RWPE2 (cell line): Measurements from ENCODE around the gene MRPS33.
"Not testable (repeated sequence)": the region's sequence is repeated elsewhere in the genome, so short reads cannot be mapped to it uniquely, and the experiment has no call there.

Experiments used
- ATAC-seq: fragments of 200-7000 bp; cut with Tn5 transposase; 3 replicates; pipeline ENCODE4 v1.9.1; 2021; ENCODE audit warnings: low read depth
- DNase-seq: peaks from one replicate; pipeline ENCODE4 v3.0.0-alpha.2; 2020; ENCODE audit warnings: low spot score
- H3K27ac ChIP-seq: fragments of 450-650 bp; 2 replicates; pipeline ENCODE4 v1.5.1; 2017; ENCODE audit warnings: mild to moderate bottlenecking; ENCODE audit not compliant: poor library complexity, severe bottlenecking
- H3K27me3 ChIP-seq: fragments of 250-450 bp; sonication (Bioruptor Pico); 2 replicates; pipeline ENCODE4 v1.5.1; 2021; ENCODE audit warnings: mild to moderate bottlenecking, moderate library complexity; ENCODE audit not compliant: insufficient read depth, poor library complexity, severe bottlenecking
- H3K36me3 ChIP-seq: fragments of 250-450 bp; sonication (Bioruptor Pico); 2 replicates; pipeline ENCODE4 v1.5.1; 2020; ENCODE audit warnings: low read depth, mild to moderate bottlenecking, moderate library complexity
- H3K4me1 ChIP-seq: fragments of 250-450 bp; sonication (Bioruptor Pico); 2 replicates; pipeline ENCODE4 v1.5.1; 2021; ENCODE audit warnings: mild to moderate bottlenecking, moderate library complexity; ENCODE audit not compliant: insufficient read depth, poor library complexity, severe bottlenecking
- H3K4me3 ChIP-seq: fragments of 250-450 bp; sonication (Bioruptor Pico); 2 replicates; pipeline ENCODE4 v1.5.1; 2021; ENCODE audit warnings: mild to moderate bottlenecking, moderate library complexity; ENCODE audit not compliant: severe bottlenecking
- H3K9me3 ChIP-seq: fragments of 250-450 bp; sonication (Bioruptor Pico); 2 replicates; pipeline ENCODE4 v1.5.1; 2021; ENCODE audit warnings: mild to moderate bottlenecking, moderate library complexity; ENCODE audit not compliant: severe bottlenecking
- CTCF ChIP-seq: fragments of 450-650 bp; IDR thresholded peaks from one replicate; pipeline ENCODE4 v1.5.1; 2017; ENCODE audit warnings: mild to moderate bottlenecking, moderate library complexity; ENCODE audit not compliant: poor library complexity, severe bottlenecking

MRPS33 gene

GRCh38 chr7:140961117-140961516 lies 53.6 kb downstream of the MRPS33 start:
- DNase-seq (no peak), ATAC-seq (no peak)
- no peaks in the 10 kb centered on the region for H3K4me1 ChIP-seq
- H3K27ac ChIP-seq: no peak overlapping the region
- H3K4me3 ChIP-seq: no peak overlapping the region
- no peak for TF ChIP-seq CTCF
- no peaks in the 10 kb centered on the region for H3K36me3 ChIP-seq
- H3K27me3 ChIP-seq: no peaks in the 10 kb centered on the region
- no peaks in the 10 kb centered on the region for H3K9me3 ChIP-seq

DNA sequence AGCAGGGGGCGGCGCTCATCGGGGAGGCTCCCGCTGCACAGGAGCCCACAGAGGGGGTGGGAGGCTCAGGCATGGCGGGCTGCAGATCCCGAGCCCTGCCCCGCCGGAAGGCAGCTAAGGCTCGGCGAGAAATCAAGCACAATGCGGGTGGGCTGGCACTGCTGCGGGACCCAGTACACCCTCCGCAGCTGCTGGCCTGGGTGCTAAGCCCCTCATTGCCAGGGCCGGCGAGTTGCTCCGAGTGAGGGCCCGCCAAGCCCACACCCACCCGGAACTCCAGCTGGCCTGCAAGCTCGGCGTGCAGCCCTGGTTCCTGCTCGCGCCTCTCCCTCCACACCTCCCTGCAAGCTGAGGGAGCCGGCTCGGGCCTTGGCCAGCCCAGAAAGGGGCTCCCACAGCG lies 57.8 kb downstream of the MRPS33 start:
- H3K4me1 ChIP-seq, H3K4me3 ChIP-seq, DNase-seq, H3K27ac ChIP-seq, H3K27me3 ChIP-seq, H3K36me3 ChIP-seq, H3K9me3 ChIP-seq, ATAC-seq: not testable (repeated sequence)
